Activated T-helper 1 cell treated with Interleukin-2 at 50 U/mL for 16 hours (primary cell): ENCODE measurements around the gene FASTKD2.

Experiments
- DNase-seq: peaks from one replicate; pipeline ENCODE4 v3.0.0-alpha.2; 2020; ENCODE audit warnings: low read depth

Gene FASTKD2

DNA sequence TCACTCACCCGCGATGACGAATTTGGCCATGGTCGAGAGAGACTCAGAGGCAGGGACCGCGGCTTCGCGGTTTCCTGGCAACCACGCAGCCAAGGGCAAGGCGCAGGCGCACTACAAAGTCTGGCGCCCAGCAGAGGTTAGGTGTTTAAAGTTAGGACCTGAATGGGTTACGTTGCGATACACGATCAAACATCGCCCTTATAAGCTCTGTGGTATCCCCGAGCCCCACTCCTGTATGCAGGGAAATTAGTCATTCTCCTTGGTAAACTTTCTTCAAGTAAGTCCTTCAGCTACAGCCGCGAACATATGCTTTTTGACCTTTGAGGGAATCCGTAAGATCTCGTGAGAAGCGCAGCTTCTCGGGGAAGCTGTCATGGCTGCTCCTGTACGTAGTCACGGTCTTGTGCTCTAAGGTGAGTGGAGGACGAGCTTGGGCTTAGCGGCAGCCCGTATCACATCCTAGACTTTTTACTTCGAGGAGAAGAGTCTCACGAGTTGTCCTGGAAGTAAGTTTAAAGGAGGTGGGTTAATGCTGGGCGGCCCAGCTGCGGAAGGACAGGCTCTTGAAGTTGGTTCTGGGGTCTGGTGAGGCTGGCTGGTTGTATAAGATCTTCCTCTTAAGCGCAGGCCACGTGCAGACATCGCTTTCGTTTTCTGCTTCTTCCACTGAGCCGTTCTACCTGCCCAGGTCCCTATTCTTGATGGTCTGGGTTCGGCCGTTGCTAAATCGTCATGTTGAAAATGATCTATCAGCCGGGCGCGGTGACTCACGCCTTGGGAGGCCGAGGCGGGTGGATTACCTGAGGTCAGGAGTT, at the start of gene FASTKD2, which contains the start of gene MDH1B:
TSS of gene FASTKD2 (plus strand) at position 365 of the 815 bp plus-strand sequence. CDS start 1,088 bp downstream, outside the sequence.
TSS of gene MDH1B (minus strand) at position 87 of the 815 bp plus-strand sequence. CDS start at position 30, 57 bp downstream.
- DNase-seq: peak; percentile 69

DNA sequence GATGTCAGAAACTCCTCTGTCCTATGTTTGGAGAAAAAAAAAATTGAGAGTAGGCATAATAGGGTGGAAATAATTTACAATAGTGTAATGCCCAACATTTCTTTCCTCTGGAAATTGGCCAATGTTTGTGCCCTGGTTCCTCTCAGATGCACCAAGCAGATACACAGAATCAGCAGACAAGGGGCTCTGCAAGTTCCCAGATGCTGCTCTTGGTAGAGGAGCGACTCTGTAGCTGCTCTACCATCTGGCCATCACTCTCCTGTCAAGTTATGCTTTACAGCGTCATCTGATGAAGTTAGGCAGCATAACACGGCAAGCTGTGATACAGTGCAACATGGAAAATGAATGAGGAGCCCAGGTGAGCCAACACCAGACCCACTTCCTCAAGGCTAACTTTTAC, 48.8 kb upstream of the FASTKD2 start:
- no peak for DNase-seq

DNA sequence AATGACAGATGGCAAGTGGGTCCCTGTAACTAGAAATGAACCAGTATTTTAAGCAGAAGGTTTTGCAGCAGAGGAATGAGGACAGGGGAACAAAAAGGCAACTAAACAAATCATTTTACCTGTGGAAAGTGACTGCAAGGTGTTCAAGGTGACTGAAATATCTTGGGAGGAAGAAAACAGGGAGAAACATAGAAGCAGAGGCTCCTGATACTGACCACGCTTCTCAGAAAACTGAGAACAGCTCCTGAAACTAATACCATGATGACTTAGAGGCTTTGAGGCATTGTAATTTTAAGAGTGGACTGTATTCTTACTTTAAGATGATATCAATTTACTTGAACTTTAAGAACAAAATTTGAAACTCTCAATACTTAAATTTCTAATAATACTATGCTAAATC, 47.1 kb upstream of the FASTKD2 start, which contains the start of gene DYTN:
TSS of gene DYTN (minus strand) at position 101 of the 400 bp plus-strand sequence. CDS start 117 bp downstream, outside the sequence.
- DNase-seq: no peak

DNA sequence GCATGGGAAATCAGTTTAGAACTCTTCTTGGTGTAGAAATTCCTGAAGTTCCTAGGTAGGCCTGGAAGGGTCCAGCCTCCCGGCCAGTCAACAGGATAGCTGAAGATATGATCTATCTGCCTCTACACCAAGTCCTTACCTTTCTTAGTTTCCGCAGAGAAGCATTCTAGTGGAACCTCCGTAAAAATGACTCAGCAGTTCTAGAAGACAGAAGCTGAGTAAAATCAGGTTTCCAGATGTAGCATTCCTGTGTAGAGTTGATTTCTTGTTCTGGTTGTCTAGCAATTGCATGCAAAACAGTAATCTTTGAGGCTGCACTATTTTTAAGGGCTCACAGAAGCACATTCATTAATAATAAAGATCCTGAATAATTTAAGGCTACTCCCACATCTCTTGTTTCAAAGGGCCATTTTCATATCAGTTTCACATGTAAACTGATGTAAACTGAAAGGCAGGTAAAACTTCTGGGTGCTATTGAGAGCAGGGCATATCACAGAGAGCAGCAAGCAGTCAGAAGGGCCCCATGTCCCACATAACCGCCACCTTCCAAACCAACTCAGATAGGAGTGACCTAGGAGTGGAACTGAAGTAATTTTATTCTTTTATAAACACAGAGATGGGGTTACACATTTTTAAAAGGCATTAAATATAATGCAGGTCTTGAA, 44.0 kb upstream of the FASTKD2 start:
- no peak for DNase-seq

DNA sequence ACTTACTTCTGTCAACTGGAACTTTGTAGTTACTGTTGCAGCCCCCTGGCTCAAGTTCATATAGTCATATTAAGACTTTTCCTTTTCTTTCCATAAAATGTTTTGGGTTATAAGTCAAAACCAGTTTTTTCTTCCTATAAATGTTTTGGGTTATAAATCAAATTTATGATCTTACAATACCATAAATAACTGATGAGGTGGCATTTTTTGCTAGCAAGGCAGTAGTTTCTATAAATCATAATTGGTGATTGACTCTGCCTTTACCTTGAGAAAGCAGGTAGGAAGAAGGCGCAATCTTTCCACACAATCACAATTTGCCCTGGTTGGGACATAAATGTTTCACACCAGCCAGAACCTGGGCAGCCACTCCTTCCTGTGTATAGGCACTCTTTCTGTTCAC, 42.1 kb upstream of the FASTKD2 start:
- no peak for DNase-seq

DNA sequence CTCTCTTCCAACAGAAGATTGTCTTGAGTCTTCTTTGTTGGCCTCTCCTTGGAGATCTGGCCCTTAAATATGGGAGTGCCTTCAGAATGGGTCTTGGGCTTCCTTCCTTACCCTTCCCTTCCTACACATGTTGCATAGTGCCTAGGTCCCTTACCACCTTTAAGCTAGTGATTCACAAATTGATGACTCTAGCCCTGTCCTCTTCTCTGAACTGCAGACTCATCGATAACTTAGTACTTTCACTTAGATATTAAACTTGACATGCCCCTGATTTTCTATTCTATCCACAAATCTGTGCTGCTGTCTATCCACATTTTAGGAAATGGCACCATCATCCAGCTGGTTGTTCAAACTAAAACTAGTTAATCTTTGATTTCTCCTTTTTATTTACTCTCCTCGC, 38.1 kb upstream of the FASTKD2 start:
- no peak for DNase-seq

DNA sequence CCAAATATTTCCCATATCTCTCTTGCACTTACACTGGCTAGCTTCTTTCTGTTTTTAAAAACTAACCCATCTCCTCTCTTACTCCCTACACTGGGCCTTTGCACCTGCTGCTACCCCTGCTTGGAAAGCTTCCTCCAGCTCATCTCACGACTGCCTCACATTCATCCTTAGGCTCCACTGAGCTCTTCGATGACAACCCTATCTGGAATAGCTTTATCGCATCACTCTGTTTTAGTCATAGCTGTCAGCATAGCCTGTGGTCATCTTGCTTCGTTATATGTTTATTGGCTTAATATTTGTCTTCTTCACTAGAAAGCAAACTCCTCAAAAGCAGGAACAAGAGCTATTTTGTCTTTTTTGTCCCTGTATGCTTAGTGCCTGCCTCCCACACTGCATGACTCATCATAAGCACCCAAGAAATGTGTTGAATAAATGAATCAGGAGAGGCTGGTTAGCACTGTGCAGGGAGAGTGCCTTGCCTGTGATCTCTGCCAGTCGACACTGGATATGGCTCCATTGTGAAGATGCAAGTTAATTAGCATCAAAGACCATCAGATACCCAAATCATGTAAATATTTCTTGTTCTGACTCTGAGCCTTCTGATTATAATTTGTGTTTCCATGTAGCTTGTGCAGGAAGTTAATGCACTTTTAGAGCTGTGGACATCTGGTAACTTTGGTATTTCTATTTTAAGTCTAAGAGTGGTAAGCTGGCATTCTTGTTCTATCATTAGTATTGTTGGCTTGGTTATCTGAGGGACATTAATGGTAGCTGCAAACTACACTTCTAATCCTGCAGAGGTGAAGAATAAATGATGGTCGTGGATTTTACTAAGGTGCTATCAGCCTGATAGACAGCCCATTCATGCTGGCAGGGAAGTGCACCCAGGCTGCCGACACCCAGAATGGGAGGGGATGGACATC, 36.9 kb upstream of the FASTKD2 start:
- no peak for DNase-seq

DNA sequence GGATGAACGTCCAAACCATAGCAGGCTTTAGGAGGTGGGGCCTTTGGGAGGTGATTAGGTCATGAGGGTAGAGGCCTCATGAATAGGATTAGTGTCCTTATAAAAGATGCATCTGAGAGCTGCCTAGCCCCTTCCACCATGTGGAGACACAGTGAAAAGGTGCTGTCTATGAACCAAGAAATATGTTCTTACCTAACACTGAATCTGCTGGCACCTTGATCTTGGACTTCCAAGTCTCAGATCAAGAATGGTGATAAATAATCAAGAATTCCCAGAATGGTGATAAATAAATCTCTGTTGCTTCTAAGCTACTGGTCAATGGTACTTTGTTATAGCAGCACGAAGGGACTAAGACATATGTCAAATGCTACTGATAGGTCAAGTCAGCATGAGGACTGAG, 32.1 kb upstream of the FASTKD2 start:
- DNase-seq: no peak

DNA sequence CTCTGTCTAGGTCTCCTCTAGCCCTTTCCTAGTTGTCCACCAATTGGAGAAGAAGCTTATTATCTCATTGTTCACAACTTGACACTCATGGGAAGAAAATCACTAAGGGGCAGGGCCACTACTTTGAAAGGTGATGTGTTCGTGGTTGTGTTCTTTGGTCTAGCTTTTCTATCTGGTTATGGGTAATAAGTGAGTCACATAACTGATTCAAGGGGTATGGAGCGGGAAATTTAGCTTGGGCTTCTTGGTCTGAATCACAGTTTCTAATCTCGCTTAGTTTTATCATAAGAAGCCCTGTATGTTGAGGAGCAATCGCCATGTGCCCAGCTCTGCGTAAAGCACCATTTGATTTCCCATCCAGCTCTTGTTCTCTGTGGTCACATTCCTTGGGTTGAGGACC, 28.5 kb upstream of the FASTKD2 start:
- no peak for DNase-seq

DNA sequence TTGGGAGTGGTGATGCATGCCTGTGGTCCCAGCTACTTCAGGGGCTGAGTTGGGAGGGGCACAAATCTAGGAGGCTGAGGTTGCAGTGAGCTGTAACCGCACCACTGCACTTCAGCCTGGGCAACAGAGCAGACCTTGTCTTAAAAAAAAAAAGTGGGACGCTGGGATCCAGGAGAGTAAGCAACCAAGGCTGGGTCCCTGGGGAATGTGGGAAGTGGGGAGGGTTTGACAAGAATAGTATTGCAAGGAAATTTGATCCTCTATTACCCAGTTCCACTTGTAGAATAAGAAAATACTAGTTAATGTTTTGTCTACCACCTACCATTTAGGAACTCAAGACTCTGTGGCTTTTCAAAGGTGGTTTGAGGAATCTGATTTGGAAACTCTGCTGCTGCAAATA, 26.1 kb upstream of the FASTKD2 start:
- no peak for DNase-seq

DNA sequence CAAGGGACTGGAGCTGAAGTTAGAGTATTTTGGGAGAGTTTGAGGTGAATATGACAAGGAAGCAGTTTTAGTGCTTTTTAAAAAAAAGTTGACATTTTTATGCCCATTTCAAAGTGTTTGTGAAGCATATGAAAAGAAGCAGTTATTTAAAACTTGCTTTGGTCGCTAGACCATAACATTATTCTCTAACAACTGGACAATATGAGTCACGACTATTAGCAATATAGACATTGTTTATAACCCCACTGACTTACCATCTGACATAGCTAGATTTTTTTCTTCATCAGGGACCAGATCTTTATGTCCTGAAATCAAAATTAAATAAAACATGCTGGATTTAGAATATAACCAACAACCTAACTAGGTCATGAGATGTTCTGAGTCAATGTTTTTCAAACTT, 24.6 kb upstream of the FASTKD2 start:
- DNase-seq: no peak

DNA sequence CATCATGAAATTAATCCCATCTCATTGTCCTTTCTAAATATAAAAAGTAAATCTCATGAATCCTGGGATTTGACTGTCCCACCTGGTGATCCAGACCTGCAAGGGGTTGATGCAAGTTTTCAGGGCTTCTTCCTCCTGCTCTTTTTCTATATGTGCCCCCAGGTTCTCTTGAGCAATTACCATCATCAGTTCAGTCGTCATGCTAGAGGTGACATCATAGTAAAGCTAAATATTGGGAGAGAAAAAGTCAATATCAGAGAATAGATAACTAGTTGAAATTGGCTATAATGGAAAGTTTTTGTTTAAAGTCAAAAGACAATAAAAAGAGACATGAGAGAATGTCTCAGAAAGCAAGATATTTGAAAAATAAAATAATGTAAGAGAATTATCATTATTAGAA, 8.6 kb upstream of the FASTKD2 start:
- no peak for DNase-seq

DNA sequence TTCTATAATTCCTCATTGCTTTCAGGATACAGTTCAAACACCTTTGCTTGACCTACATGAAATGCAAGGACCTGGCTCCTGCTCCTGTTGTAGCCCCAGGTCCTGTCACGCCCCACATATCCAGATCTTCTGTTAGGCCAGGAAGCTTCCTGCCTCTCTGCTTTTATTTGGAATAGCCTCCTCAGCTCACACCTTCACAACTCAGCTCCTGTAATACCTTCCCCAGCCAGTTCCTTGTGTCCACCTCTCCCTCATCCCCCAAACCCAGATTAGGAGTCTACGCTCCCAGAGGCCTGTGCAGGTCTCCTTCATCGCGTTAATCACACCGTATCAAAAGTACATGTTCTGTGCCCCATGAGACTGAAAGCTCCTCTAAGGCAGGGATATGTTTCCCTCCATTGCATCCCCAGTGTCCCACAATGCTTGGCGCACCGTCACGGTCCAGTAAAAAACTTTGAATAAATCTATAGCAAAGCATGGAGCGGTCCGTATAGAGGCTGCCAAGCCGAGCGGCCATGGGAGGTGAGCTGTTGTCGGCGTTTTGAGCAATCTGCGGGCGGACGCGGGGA, 649 bp upstream of the FASTKD2 start:
- DNase-seq: no peak

DNA sequence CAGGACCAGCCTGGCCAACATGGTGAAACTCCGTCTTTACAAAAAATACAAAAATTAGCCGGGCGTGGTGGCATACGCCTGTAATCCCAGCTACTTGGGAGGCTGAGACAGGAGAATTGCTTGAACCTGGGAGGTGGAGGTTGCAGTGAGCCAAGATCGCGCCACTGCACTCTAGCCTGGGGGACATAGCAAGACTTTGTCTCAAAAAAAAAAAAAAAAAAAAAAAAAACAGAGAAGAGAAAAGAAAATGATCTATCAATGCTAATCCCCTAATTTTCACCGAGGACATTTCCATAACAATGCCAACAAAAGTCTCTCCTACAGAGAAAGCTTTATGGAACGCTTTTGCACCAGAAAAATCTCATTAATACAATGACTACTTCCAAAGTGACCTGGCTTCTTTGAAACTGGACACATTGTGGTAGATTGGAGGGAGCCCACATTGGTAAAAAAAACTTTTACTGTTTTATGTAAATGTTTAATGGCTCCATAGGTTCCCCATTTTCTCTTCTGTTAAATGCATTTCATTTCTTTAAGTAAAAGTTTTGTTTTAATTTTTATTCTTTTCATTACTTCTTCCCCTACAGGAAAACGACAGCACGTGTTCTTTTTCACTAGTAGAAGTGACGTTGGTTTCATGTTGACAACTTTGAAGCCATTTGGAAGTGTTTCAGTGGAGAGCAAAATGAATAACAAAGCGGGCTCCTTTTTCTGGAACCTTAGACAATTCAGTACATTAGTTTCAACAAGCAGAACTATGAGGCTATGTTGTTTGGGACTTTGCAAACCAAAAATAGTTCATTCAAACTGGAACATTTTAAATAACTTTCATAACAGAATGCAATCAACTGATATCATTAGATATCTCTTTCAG, 888 bp downstream of the FASTKD2 start:
- DNase-seq: no peak

DNA sequence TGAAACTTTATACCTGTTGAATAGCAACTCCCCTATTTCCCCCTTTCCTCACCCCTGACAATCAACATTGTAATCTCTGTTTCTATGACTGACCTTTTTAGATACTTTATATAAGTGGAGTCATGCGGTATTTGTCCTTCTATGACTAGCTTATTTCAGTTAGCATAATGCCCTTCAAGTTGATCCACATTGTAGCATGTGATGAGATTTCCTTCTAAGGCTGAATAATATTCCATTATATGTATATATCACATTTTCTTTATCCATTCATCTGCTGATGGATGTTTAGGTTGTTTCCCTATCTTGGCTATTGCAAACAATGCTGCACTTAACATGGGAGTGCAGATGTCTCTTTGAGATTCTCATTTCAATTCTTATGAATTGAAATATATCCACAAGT, 9.5 kb downstream of the FASTKD2 start:
- DNase-seq: no peak

DNA sequence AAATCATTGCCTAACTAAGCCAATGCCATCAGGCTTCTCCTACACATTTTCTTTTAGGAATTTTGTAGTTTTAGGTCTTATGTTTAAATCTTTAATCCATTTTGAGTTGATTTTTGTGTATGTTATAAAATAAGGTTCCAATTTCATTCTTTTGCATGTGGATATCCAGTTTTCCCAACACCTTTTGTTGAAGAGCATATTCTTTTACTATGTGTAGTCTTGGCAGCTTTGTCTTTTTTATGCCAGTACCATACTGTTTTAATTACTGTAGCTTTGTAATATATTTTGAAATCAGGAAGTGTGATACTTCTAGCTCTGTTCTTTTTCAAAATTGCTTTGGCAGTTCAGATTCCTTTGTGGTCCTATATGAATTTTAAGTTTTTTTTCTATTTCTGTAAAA, 11.0 kb downstream of the FASTKD2 start:
- DNase-seq: no peak

DNA sequence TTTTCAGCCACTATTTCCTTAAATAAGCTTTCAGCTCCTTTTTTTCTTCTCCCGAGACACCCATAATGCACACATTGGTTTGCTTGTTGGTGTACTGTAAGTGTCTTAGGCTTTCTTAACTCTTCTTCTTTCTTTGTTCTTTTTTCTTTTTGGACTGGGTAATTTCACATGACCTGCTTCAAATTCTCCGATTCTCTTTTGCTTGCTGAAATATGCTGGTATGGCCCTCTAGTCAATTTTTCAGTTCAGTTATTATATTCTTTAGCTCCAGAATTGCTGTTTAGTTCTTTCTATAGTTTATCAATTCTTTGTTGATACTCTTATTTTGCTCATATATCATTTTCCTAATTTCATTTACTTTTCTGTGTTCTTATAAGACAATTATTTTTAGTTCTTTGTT, 15.3 kb downstream of the FASTKD2 start:
- DNase-seq: no peak

DNA sequence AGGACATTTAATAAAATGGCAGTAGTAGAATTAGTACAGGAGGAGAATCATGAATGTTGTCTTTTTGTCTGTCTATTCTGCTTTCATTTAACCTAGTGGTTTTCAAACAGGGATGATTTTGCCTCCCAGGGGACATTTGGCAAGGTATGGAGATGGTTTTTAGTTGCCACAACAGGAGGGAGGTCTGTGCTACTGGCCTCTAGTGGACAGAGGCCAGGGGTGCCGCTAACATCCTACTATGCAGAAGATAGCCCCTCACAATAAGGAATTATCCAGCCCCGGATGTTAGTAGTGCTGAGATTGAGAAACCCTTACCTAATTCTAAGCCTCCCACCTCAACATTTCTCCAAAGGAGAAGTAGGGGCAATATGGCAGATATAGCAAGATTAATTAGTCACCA, 18.3 kb downstream of the FASTKD2 start:
- DNase-seq: no peak

DNA sequence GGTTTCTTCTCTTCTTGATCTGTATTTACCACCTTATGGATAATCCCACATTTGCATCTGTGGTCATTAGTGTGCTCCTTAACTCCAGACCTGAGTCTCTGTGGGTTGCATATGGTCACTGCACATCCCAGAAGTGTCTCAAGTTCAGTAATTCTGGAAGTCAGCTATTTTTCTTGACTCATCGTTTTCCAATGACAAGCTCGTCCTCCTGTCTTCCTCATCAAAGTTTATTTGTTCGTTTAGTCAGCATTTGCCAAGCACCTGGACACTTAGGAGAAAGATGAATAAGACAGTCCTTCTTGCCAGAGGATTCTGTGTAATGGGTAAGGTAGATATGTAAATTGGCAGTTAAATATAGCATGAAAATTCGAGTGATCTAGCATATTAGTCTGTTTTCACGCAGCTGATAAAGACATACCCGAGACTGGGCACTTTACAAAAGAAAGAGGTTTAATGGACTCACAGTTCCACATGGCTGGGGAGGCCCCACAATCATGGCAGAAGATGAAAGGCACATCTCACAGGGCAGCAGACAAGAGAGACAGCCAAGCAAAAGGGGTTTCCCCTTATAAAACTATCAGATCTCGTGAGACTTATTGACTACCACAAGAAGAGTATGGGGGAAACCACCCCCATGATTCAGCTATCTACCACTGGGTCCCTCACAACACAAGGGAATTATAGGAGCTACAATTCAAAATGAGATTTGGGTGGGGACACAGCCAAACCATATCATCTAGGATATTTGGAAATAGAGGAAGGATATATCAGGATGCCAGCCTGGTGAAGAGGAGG, 19.4 kb downstream of the FASTKD2 start:
- no peak for DNase-seq

DNA sequence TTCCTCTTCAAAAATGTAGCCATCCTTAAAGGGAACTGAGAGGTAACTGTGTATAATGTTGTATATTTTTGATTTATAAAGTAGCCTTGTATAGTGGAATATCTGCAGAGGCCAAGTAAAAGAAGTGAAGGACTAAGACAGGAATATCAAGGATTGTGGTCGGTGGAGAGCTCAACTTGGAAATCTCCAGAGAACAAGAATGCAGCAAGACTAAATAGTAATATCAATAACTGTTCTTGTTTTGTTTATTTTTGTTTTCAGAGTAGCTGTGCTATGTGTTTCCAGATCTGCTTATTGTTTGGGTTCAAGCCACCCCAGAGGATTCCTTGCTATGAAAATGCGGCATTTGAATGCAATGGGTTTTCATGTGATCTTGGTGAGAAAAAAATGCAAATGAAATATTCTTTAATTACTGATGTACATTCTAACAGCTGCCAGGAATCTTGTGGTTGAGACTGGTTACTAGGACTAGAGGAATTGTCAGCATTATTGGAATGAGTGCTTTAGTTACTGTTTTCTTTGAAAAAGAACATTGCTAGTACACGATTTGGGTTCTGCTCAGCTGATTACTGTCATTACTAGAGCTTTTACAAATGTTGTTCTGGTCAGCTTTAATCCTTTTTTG, 25.0 kb downstream of the FASTKD2 start:
- DNase-seq: no peak
